Smooth muscle cell (in vitro differentiated cells): Measurements from ENCODE around the gene USP21. TPM values are rescaled to one million over a fixed set of nuclear protein-coding genes. Genes with fewer than 3 reads are reported as not detected.
A peak's percentile ranks its signal among the peaks of the same experiment; 100 is the strongest.

ENCODE experiments used
- DNase-seq: peaks from one replicate; lab custom pipeline; 2025; ENCODE audit not compliant: unreplicated experiment; lab: John Stamatoyannopoulos, UW
- H2AFZ ChIP-seq: fragments of 200-600 bp; sonication (generic); 2 replicates; pipeline ENCODE4 v1.6.0; 2016; ENCODE audit warnings: antibody characterized with exemption, low read depth, mild to moderate bottlenecking
- H3F3A ChIP-seq: fragments of 200-600 bp; sonication (generic); 2 replicates; pipeline ENCODE4 v1.6.0; 2017; ENCODE audit warnings: antibody characterized with exemption, low read depth
- H3K27ac ChIP-seq: fragments of 200-600 bp; sonication (generic); 2 replicates; pipeline ENCODE4 v1.5.1; 2016; ENCODE audit warnings: low read depth, mild to moderate bottlenecking
- H3K27me3 ChIP-seq: fragments of 200-600 bp; sonication (generic); 2 replicates; pipeline ENCODE4 v1.6.1; 2016; ENCODE audit warnings: low read depth, mild to moderate bottlenecking
- H3K36me3 ChIP-seq: fragments of 200-600 bp; sonication (generic); 2 replicates; pipeline ENCODE4 v1.5.1; 2016; ENCODE audit warnings: low read depth
- H3K4me1 ChIP-seq: fragments of 200-600 bp; sonication (generic); 2 replicates; pipeline ENCODE4 v1.5.1; 2016; ENCODE audit warnings: low read depth
- H3K4me2 ChIP-seq: fragments of 200-600 bp; sonication (generic); 2 replicates; pipeline ENCODE4 v1.6.0; 2016; ENCODE audit warnings: mild to moderate bottlenecking
- H3K4me3 ChIP-seq: fragments of 200-600 bp; sonication (generic); 2 replicates; pipeline ENCODE4 v1.5.1; 2016; ENCODE audit warnings: mild to moderate bottlenecking
- H3K79me2 ChIP-seq: fragments of 200-600 bp; sonication (generic); 2 replicates; pipeline ENCODE4 v1.6.0; 2016; ENCODE audit warnings: low read depth, mild to moderate bottlenecking
- H3K9ac ChIP-seq: fragments of 200-600 bp; sonication (generic); 2 replicates; pipeline ENCODE4 v1.6.0; 2016; ENCODE audit warnings: low read depth
- H3K9me3 ChIP-seq: fragments of 200-600 bp; sonication (generic); replicated peaks from 2 replicates; pipeline ENCODE4 v1.5.1; 2016; ENCODE audit warnings: low read depth
- H4K20me1 ChIP-seq: fragments of 200-600 bp; sonication (generic); 2 replicates; pipeline ENCODE4 v1.6.0; 2016; ENCODE audit warnings: low read depth
- WGBS: methylation state at CpG from one replicate; pipeline ENCODE4 v1.1.7; 2016; ENCODE audit warnings: low lambda C conversion rate; 5-methylcytosine and 5-hydroxymethylcytosine counted together
- polyA plus RNA-seq: library from polyadenylated mRNA; unstranded; fragments of >200 nt; fragmentation: Nextera tagmentation; extraction: Ambion mirVana; gene quantifications from 2 replicates; pipeline ENCODE4 v1.2.1, GENCODE V29; 2016
- total RNA-seq: library from RNA; depleted of rRNA; stranded (reverse); fragments of >200 nt; gene quantifications from 2 replicates; pipeline ENCODE4 v1.2.3, GENCODE V29; 2014
- TF ChIP-seq, protein P1 (sequence below): fragments of 200-600 bp; sonication (generic); IDR thresholded peaks from 2 replicates; pipeline ENCODE4 v1.5.1; 2017; ENCODE audit warnings: borderline replicate concordance, mild to moderate bottlenecking, antibody characterized with exemption; ENCODE audit not compliant: insufficient read depth, poor library complexity, severe bottlenecking

USP21 gene
- total and polyA plus RNA-seq, 2 experiments from 2014 or later: 10.7 to 25.4 TPM

DNA sequence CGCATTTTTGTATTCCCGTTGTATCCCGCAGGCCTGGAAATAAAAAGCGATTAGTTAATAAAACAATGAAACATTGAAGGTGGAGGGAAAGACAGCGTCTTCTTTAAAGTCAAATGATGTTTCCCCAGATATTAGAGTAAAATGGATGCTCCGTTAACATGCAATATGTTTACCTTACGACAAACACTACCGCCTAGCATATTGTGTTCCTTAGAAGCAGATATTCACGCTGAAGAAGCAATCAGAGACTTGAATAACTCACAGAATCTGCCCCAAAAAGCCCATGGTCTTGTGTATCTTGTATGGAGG, 18.6 kb downstream of the USP21 start:
- Histone ChIP-seq H3K27me3 (no peaks in the 10 kb centered on the region), H3K4me2 (peak overlapping the region; percentile 99), H3K79me2 (peaks cover 10% of the 10 kb centered on the region), H3F3A (no peaks in the 10 kb centered on the region), H3K27ac (peak overlapping the region; percentile 63), H2AFZ (peak overlapping the region; percentile 99), H4K20me1 (no peaks in the 10 kb centered on the region), H3K9ac (peak overlapping the region; percentile 98), H3K36me3 (no peaks in the 10 kb centered on the region), H3K4me1 (peaks cover 7% of the 10 kb centered on the region), H3K4me3 (peak overlapping the region; percentile 90), H3K9me3 (no peaks in the 10 kb centered on the region)
- 38% methylated on average over 9 of the region's 9 CpGs for WGBS
- DNase-seq: no peak
- TF ChIP-seq, protein P1, sequence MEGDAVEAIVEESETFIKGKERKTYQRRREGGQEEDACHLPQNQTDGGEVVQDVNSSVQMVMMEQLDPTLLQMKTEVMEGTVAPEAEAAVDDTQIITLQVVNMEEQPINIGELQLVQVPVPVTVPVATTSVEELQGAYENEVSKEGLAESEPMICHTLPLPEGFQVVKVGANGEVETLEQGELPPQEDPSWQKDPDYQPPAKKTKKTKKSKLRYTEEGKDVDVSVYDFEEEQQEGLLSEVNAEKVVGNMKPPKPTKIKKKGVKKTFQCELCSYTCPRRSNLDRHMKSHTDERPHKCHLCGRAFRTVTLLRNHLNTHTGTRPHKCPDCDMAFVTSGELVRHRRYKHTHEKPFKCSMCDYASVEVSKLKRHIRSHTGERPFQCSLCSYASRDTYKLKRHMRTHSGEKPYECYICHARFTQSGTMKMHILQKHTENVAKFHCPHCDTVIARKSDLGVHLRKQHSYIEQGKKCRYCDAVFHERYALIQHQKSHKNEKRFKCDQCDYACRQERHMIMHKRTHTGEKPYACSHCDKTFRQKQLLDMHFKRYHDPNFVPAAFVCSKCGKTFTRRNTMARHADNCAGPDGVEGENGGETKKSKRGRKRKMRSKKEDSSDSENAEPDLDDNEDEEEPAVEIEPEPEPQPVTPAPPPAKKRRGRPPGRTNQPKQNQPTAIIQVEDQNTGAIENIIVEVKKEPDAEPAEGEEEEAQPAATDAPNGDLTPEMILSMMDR: no peak

DNA sequence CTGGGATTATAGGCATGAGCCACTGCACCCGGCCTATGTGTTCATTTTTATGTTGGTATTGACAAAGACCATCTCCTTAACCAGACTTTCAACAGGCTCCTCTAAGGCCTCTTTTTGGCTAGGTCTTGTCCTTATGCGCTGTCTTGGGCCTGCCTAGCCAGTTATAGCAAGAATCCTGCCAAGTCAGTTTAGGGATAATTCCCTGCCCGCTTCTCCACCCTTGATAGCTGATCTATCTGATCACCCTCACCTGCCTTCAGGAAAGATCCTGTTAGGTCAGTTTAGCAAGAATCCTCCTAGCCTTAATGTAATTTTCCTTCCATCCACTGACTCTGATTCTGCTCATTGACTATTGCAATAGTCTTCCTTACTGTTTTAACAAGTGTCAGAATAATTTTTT, 20.4 kb downstream of the USP21 start:
- H3K4me3 ChIP-seq: no peak overlapping the region
- H2AFZ ChIP-seq: no peak overlapping the region
- 87% methylated on average over 3 of the region's 3 CpGs for WGBS
- H3K9ac ChIP-seq: no peak overlapping the region
- H3K79me2 ChIP-seq: peaks cover 10% of the 10 kb centered on the region
- no peak for DNase-seq
- H3K4me2 ChIP-seq: no peak overlapping the region
- peaks cover 7% of the 10 kb centered on the region for H3K4me1 ChIP-seq
- no peaks in the 10 kb centered on the region for H3F3A ChIP-seq
- no peak overlapping the region for H3K27ac ChIP-seq
- no peaks in the 10 kb centered on the region for H3K27me3 ChIP-seq
- no peaks in the 10 kb centered on the region for H4K20me1 ChIP-seq
- no peaks in the 10 kb centered on the region for H3K36me3 ChIP-seq
- H3K9me3 ChIP-seq: no peaks in the 10 kb centered on the region
- TF ChIP-seq, protein P1: no peak

DNA sequence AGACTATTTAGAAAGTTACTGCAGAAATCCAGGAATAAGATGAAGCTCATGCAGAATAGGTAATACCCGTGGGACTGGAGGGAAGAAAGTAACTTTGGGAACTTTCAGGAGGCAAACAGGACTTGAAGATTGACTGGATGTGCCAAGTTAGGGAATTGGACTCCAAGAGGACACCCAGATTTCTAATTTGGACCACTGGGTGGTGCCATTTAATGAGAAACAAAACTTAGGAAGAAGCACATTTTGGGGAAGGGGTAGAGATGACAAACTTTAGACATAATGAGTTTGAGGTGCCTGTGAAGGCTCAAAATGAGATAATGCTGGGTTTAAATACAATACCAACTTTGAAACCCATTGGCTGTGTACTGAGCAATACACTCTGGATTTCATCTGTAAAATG, 21.3 kb downstream of the USP21 start:
- Histone ChIP-seq H3F3A (no peaks in the 10 kb centered on the region), H3K9ac (no peak overlapping the region), H3K4me3 (no peak overlapping the region), H3K9me3 (no peaks in the 10 kb centered on the region), H3K4me2 (no peak overlapping the region), H3K36me3 (no peaks in the 10 kb centered on the region), H4K20me1 (no peaks in the 10 kb centered on the region), H3K27me3 (no peaks in the 10 kb centered on the region), H3K27ac (no peak overlapping the region), H3K79me2 (peaks cover 10% of the 10 kb centered on the region), H3K4me1 (peaks cover 7% of the 10 kb centered on the region), H2AFZ (no peak overlapping the region)
- no peak for DNase-seq
- WGBS: 73% methylated on average over 1 of the region's 1 CpG
- TF ChIP-seq, protein P1: peak; percentile 17

DNA sequence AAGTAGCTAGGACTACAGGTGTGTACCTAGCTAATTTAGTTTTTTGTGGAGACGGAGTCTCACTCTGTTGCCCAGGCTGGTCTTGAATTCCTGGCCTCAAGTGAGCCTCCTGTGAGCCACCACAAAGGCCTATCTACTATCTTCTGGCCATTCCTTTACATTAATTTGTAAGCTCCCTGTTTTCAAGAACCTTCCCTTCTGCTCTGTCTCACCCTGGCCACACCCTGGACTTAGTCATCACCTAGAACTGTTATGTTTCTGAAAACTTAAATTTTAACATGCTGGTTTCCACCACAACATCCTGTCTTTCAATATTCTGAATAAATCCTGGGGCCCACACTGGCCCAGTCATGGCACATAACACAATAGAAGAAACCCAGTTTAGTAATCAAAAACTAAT, 22.9 kb downstream of the USP21 start:
- Histone ChIP-seq H3K4me2 (no peak overlapping the region), H3K27me3 (no peaks in the 10 kb centered on the region), H4K20me1 (no peaks in the 10 kb centered on the region), H3K36me3 (no peaks in the 10 kb centered on the region), H3K4me3 (no peak overlapping the region), H2AFZ (no peak overlapping the region), H3F3A (no peaks in the 10 kb centered on the region), H3K27ac (no peak overlapping the region), H3K4me1 (no peaks in the 10 kb centered on the region), H3K79me2 (no peaks in the 10 kb centered on the region), H3K9ac (no peak overlapping the region), H3K9me3 (no peaks in the 10 kb centered on the region)
- no peak for DNase-seq
- TF ChIP-seq, protein P1: no peak
- WGBS: 92% methylated on average over 1 of the region's 1 CpG
